Measurements from ENCODE around the gene TRAF3IP1. TPM values are rescaled to one million over a fixed set of nuclear protein-coding genes. Genes with fewer than 3 reads are reported as not detected.

The TRAF3IP1 gene
- total RNA-seq, 1 donor from 2014 or later, result 7.8 TPM

GRCh38 chr2:238424313-238424700, 104.0 kb downstream of the TRAF3IP1 start:
- intact Hi-C loops (cut with micrococcal nuclease), result no loop called here

DNA sequence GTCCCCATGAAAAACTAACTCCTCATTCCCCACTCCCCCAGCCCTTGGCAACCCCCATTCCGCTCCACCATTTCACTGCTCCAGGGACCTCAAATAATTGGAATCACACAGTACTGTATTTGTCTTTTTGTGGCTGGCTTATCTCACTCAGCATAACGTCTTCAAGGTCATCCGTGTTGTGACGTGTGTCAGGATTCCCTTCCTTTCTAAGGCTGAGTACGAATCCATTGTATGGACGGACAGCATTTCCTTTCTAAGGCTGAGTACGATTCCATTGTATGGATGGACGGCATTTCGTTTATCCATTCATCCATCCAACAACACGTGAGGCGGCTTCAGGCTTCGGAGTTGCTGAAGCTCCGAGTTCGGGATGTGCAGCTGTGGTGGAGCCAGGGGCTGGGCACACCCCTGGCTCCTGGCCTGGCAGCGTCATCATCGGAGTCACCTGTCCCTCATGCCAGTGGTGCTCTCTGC, 105.2 kb downstream of the TRAF3IP1 start:
- intact Hi-C loops (cut with micrococcal nuclease), result loop anchor here (5.0 kb wide), 2 partner anchors 458 to 733 kb away; partner anchors contain the start of gene UBE2F

DNA sequence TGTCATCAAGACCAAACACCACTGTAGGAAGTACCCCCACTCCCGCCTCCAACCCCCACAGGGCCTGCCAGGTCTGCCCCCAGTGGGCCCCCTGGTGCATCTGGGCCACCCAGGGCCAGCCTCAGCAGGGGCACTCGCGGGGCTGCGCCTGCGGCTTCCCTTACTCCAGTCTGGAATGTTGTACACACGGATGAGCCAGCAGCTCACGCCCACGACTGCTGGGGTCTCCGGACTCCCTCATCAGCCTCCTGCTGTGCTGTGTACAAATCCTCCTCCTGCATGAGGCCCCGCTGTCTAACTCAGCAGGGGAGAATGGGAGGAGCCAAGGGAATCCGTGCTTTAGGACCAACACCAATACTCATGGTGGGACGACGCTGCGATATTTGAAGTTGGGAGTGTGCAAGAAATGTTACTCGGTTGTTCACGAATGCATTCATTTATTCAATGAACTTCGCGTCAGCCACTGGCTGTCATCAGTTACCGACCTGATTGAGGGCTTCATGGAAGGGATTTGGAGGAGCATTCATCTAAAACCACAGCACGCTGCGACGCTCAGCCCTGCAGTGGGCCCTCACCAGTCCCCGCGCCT, 105.8 kb downstream of the TRAF3IP1 start:
- intact Hi-C loops (cut with micrococcal nuclease), result loop anchor here (1.0 to 5.0 kb wide), 9 partner anchors 37 to 1341 kb away; partner anchors contain the start of genes COPS8, ILKAP, PER2 and TRAF3IP1

DNA sequence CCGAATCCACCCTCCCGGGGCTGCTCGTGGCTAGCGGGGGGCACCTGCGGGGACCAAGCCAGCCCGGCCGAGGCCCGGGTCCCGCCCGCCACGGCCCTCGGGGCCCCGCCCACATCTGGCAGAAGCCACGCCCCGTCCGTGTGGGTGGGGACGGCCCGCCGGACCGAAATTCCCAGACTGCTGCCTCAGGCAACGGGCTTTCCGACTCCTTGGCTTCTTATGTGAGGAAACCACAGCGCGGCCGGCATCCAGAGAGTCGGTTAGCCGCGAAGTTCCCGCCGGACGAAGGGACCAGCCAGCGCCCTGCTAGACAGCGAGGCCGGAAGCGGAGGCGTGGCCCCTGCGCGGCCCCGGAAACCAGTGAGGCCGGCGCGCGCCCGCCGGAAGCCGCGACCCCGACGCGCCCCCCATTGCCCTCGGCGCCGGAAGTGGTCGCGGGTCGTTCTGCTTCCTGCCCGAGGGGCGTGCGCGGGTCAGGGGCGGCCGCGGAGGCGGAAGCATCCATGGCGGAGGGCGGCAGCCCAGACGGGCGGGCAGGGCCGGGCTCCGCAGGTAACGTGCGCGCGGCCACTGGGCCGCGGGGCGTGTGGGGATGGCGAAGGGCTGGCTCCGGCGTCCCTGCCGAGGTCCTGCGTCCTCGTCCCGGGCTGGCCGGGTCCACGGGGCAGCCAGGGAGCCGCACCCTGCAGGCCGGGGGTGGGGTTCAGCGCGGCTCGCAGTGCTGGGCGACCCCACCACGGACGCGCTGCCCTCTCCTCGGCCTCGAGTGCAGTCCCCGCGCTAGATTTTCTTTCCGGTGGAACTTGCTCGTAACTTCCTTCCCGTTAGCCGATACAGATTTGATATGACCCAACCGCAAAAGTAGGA, 106.5 kb downstream of the TRAF3IP1 start, which contains the start of gene ASB1:
ASB1 (plus strand) TSS at position 360 of the 867 bp plus-strand sequence; CDS start at position 504, 144 bp downstream.
- intact Hi-C loops (cut with micrococcal nuclease), result loop anchor here (1.0 to 5.0 kb wide), 9 partner anchors 36 to 1342 kb away; partner anchors contain the start of genes COPS8, ILKAP, PER2 and TRAF3IP1

DNA sequence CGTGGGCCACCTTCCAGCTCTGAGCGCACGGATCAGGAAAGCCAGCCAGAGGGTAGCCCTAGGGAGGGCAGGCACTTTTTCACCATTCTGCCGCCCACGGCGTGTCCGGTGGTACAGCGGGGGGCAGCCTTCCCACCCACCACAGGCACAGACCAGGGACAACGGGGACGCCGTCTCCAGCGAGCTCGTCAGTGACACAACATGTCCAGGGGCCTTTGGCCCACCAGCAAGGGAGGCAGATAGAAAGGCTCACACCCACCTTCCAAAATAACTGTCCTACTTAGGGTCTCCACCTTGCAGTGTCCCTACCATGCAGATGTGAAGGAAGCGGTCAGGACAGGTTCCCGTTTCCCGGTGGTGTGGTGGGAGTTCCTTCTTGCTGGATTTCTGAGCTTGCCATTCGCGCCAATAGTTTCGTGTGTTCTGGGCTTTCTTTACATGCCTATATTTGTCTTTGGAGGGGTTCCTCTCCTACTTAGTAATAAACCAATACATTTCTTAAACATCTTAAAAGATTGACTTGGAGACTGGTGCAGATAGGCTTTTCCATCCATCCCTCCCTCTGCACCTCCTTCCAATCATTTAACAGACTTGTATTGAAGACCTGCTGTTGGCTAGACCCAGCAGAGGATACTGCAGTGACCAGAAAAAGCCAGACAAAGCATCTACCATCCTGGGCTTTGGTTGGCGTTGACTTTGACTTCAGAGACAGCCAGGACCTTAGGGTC, 107.3 kb downstream of the TRAF3IP1 start:
- intact Hi-C loops (cut with micrococcal nuclease), result loop anchor here (2.0 to 5.0 kb wide), 6 partner anchors 35 to 735 kb away; partner anchors contain the start of genes ILKAP and UBE2F

- intact Hi-C loops (cut with micrococcal nuclease), result loop anchor here (5.0 kb wide), 2 partner anchors 462 to 737 kb away; partner anchors contain the start of gene UBE2F
Measured at GRCh38 chr2:238428866-238429265, 108.5 kb downstream of the TRAF3IP1 start.

- intact Hi-C loops (cut with micrococcal nuclease), result no loop called here
Measured at GRCh38 chr2:238430781-238431180, 110.5 kb downstream of the TRAF3IP1 start.

DNA sequence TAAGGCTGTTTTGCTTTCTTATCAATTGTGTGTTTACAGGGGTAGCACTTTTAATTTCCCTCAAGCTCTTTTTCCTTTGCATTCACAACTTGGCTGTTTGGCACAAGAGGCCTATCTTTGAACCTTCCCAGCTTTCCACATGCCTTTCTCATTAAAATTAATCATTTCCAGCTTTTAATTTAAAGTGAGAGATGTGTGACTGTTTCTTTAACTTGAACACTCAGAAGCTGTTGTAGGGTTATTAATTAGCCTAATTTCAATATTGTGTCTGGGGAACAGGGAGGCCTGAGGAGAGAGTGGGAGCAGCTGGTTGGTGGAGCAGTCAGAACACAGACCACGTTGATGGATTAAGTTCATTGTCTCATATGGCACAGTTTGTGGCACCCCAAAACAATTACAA, 111.1 kb downstream of the TRAF3IP1 start:
- intact Hi-C loops (cut with micrococcal nuclease), result no loop called here

GRCh38 chr2:238433300-238433915, 113.1 kb downstream of the TRAF3IP1 start:
- intact Hi-C loops (cut with micrococcal nuclease), result no loop called here

- intact Hi-C loops (cut with micrococcal nuclease), result no loop called here
Measured at GRCh38 chr2:238433941-238434845, 113.9 kb downstream of the TRAF3IP1 start.

- intact Hi-C loops (cut with micrococcal nuclease), result no loop called here
Measured at GRCh38 chr2:238434846-238435751, 114.8 kb downstream of the TRAF3IP1 start.

DNA sequence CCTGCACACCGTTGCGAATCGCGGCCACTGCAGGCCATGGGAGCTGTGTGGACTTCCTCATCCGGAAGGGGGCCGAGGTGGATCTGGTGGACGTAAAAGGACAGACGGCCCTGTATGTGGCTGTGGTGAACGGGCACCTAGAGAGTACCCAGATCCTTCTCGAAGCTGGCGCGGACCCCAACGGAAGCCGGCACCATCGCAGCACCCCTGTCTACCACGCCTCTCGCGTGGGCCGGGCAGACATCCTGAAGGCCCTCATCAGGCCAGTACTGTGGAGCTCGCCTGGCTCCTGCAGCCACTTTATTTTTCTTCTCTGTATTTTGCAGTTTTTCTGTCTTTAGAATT, 115.4 kb downstream of the TRAF3IP1 start:
- intact Hi-C loops (cut with micrococcal nuclease), result no loop called here

- intact Hi-C loops (cut with micrococcal nuclease), result no loop called here
Measured at GRCh38 chr2:238438856-238439849, 118.8 kb downstream of the TRAF3IP1 start.

GRCh38 chr2:238439917-238440316, 119.6 kb downstream of the TRAF3IP1 start:
- intact Hi-C loops (cut with micrococcal nuclease), result no loop called here

GRCh38 chr2:238440331-238440730, 120.0 kb downstream of the TRAF3IP1 start:
- intact Hi-C loops (cut with micrococcal nuclease), result no loop called here

GRCh38 chr2:238440767-238441166, 120.4 kb downstream of the TRAF3IP1 start:
- intact Hi-C loops (cut with micrococcal nuclease), result no loop called here

GRCh38 chr2:238441262-238442114, 121.2 kb downstream of the TRAF3IP1 start:
- intact Hi-C loops (cut with micrococcal nuclease), result no loop called here
